Body of pancreas (tissue), 4 donors: ENCODE data around the gene ARID1B.

Experiments
- POLR2A ChIP-seq, 3 donors: fragments of 450-650 bp; IDR thresholded peaks; one replicate each; pipeline ENCODE4 v1.6.1; 2016; ENCODE audit warnings: antibody characterized with exemption in 3 of 3, mild to moderate bottlenecking in 2 of 3
- TF ChIP-seq, protein P1 (sequence below), 7 experiments: fragments of 450-650 bp in 4 of 7; fragments of 200-600 bp in 3 of 7; sonication (generic) in 3 of 7; IDR thresholded peaks; one replicate each; pipeline ENCODE4 v1.5.1; 2016 to 2019; ENCODE audit warnings: antibody characterized with exemption in 7 of 7

- TF ChIP-seq, protein P1, sequence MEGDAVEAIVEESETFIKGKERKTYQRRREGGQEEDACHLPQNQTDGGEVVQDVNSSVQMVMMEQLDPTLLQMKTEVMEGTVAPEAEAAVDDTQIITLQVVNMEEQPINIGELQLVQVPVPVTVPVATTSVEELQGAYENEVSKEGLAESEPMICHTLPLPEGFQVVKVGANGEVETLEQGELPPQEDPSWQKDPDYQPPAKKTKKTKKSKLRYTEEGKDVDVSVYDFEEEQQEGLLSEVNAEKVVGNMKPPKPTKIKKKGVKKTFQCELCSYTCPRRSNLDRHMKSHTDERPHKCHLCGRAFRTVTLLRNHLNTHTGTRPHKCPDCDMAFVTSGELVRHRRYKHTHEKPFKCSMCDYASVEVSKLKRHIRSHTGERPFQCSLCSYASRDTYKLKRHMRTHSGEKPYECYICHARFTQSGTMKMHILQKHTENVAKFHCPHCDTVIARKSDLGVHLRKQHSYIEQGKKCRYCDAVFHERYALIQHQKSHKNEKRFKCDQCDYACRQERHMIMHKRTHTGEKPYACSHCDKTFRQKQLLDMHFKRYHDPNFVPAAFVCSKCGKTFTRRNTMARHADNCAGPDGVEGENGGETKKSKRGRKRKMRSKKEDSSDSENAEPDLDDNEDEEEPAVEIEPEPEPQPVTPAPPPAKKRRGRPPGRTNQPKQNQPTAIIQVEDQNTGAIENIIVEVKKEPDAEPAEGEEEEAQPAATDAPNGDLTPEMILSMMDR (IDR thresholded peaks at IDR 0.05), result no peak
- no peak for TF ChIP-seq POLR2A (IDR thresholded peaks at IDR 0.05)
Observed at GRCh38 chr6:156995502-156995901, 218.3 kb downstream of the ARID1B start.
